Liver (tissue), 9 donors: ENCODE data around the gene CNPY4. TPM values are rescaled to one million over a fixed set of nuclear protein-coding genes. Genes with fewer than 3 reads are reported as not detected.
A peak's percentile ranks its signal among the peaks of the same experiment; 100 is the strongest.

Experiments used
- DNase-seq: peaks from one replicate; pipeline ENCODE4 v3.0.0-alpha.2; 2017; ENCODE audit warnings: low spot score
- H3K27ac ChIP-seq, 2 donors: one replicate each; pipeline ENCODE4 v1.7.0; 2013; ENCODE audit warnings: inconsistent platforms in 2 of 2, low read length in 2 of 2, control low read depth in 1 of 2, low read depth in 1 of 2, mild to moderate bottlenecking in 1 of 2
- H3K27me3 ChIP-seq, 4 donors: one replicate each; pipeline versions ENCODE4 v1.6.1 to v1.7.0; 2013; ENCODE audit warnings: low read length in 3 of 4, inconsistent platforms in 1 of 4, mild to moderate bottlenecking in 1 of 4, moderate library complexity in 1 of 4; ENCODE audit not compliant: control insufficient read depth in 4 of 4, insufficient read depth in 4 of 4
- H3K36me3 ChIP-seq, 4 donors: one replicate each; pipeline versions ENCODE4 v1.6.1 to v1.7.0; 2013; ENCODE audit warnings: low read length in 3 of 4, mild to moderate bottlenecking in 3 of 4, low read depth in 1 of 4, moderate library complexity in 1 of 4; ENCODE audit not compliant: control insufficient read depth in 4 of 4, insufficient read depth in 3 of 4
- H3K4me1 ChIP-seq, 4 donors: one replicate each; pipeline versions ENCODE4 v1.6.1 to v1.7.0; 2013; ENCODE audit warnings: low read length in 3 of 4, mild to moderate bottlenecking in 3 of 4, moderate library complexity in 1 of 4; ENCODE audit not compliant: control insufficient read depth in 4 of 4, insufficient read depth in 4 of 4
- H3K4me3 ChIP-seq, 3 donors: one replicate each; pipeline versions ENCODE4 v1.6.1 to v1.7.0; 2013; ENCODE audit warnings: low read length in 3 of 3, control low read depth in 1 of 3, low read depth in 1 of 3, mild to moderate bottlenecking in 1 of 3
- H3K9ac ChIP-seq, 2 donors: one replicate each; pipeline ENCODE4 v1.7.0; 2013; ENCODE audit warnings: low read length in 2 of 2, mild to moderate bottlenecking in 2 of 2, moderate library complexity in 2 of 2, control low read depth in 1 of 2, low read depth in 1 of 2
- H3K9me3 ChIP-seq, 4 donors: one replicate each; pipeline versions ENCODE4 v1.6.1 to v1.7.0; 2013; ENCODE audit warnings: low read length in 3 of 4; ENCODE audit not compliant: control insufficient read depth in 4 of 4
- EGR1 ChIP-seq, 2 donors: IDR thresholded peaks; 2 replicates each; pipeline ENCODE4 v1.6.1; 2016 to 2018; ENCODE audit warnings: antibody characterized with exemption in 2 of 2, low read depth in 2 of 2
- FOXA1 ChIP-seq: IDR thresholded peaks from 2 replicates; pipeline ENCODE4 v1.6.1; 2016; ENCODE audit warnings: antibody characterized with exemption
- FOXA2 ChIP-seq: IDR thresholded peaks from 2 replicates; pipeline ENCODE4 v1.6.1; 2016; ENCODE audit warnings: antibody characterized with exemption
- HNF4G ChIP-seq: IDR thresholded peaks from 2 replicates; pipeline ENCODE4 v1.6.1; 2016; ENCODE audit warnings: antibody characterized with exemption
- JUND ChIP-seq, 2 donors: IDR thresholded peaks; 2 replicates each; pipeline ENCODE4 v1.6.1; 2016; ENCODE audit warnings: antibody characterized with exemption in 2 of 2
- NR2F2 ChIP-seq: IDR thresholded peaks from 2 replicates; pipeline ENCODE4 v1.6.1; 2016; ENCODE audit warnings: antibody characterized with exemption
- RAD21 ChIP-seq, 2 donors: IDR thresholded peaks; 2 replicates each; pipeline ENCODE4 v1.6.1; 2016; ENCODE audit warnings: antibody characterized with exemption in 2 of 2, mild to moderate bottlenecking in 2 of 2
- RXRA ChIP-seq, 2 donors: IDR thresholded peaks; 2 replicates each; pipeline ENCODE4 v1.6.1; 2017 to 2018; ENCODE audit warnings: antibody characterized with exemption in 2 of 2, mild to moderate bottlenecking in 1 of 2
- SP1 ChIP-seq: IDR thresholded peaks from 2 replicates; pipeline ENCODE4 v1.6.1; 2018; ENCODE audit warnings: antibody characterized with exemption, mild to moderate bottlenecking
- TAF1 ChIP-seq: conservative IDR thresholded peaks from 2 replicates; pipeline ENCODE4 v1.6.1; 2016; ENCODE audit warnings: antibody characterized with exemption, mild to moderate bottlenecking
- YY1 ChIP-seq: IDR thresholded peaks from 2 replicates; pipeline ENCODE4 v1.6.1; 2016; ENCODE audit warnings: antibody characterized with exemption, mild to moderate bottlenecking
- WGBS: extraction: QIAGEN DNeasy Blood & Tissue Kit; methylation state at CpG from one replicate; pipeline ENCODE4 v1.1.7; 2013; 5-methylcytosine and 5-hydroxymethylcytosine counted together
- polyA plus RNA-seq, 2 donors: library from polyadenylated mRNA; stranded (reverse) in 1 of 2; unstranded in 1 of 2; fragments of 200-250 nt in 1 of 2; fragments of >200 nt in 1 of 2; fragmentation: Nextera tagmentation in 1 of 2; extraction: Ambion mirVana in 1 of 2; gene quantifications; one replicate each; pipeline versions ENCODE4 v1.2.1 to v1.2.3, GENCODE V29; 2013 to 2015
- total RNA-seq, 2 donors: library from RNA; depleted of rRNA; stranded (reverse); fragments of >200 nt; gene quantifications; one replicate each; pipeline ENCODE4 v1.2.3, GENCODE V29; 2014
- TF ChIP-seq, protein P1 (sequence below): fragments of 150-350 bp; IDR thresholded peaks from 2 replicates; pipeline ENCODE4 v1.5.1; 2017; ENCODE audit warnings: improper control_type of control experiment, low read depth, low read length; ENCODE audit not compliant: missing input control
- TF ChIP-seq, protein P2 (sequence below): IDR thresholded peaks from 2 replicates; pipeline ENCODE4 v1.6.1; 2016; ENCODE audit warnings: antibody characterized with exemption
- TF ChIP-seq, protein P3 (sequence below): IDR thresholded peaks from 2 replicates; pipeline ENCODE4 v1.6.1; 2016; ENCODE audit warnings: antibody characterized with exemption, mild to moderate bottlenecking
- TF ChIP-seq, protein P4 (sequence below): IDR thresholded peaks from 2 replicates; pipeline ENCODE4 v1.6.1; 2016; ENCODE audit warnings: antibody characterized with exemption
- donor health status: healthy.
- donor health status: healthy.
- donor health status: healthy.
- donor health status: healthy.
- donor health status: healthy.

The CNPY4 gene
- total and polyA plus RNA-seq, 4 donors: 1.9 to 11.9 (median 3.8) TPM

DNA sequence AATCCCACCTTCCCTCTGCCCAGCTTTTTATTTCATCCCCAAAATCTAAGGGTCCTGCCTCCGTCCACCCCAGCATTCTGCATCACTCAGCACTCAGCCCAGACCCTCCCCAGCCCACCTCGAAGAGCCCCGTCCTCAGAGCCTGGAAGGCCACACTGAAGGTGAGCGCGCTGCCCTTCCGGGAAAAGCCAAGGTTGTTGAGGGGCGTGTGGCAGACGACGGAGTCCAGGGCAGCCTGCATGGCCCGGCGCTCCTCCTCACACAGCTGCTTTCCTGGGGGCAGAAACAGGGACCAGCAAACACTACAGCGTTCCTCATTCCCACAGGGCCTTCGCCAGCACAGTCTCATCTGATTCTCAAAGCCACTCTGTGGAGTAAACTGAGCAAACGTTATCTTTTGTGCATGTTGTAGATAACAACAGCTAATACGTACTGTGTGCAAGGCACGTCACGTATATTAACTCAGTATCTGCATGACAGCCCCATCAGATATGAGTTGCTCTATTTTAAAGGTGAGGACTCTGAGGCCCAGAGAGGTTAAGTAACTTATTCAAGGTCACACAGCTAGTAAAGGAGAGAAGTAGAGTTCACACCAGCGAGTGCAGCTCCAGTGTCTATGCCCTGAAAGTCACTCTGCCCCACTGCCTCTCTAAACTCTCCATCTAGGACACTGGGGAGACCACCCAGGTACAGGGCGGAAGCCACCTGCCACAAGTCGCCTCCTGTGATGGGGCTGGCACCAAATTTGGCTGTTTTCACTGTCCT lies 36.3 kb downstream of the CNPY4 start:
- WGBS: 86% methylated on average over 20 of the region's 20 CpGs
- Histone ChIP-seq H3K27ac (no peak overlapping the region), H3K9ac (no peak overlapping the region), H3K4me1 (peaks cover 3 to 17% (median 10%) of the 10 kb centered on the region in 4 donors), H3K36me3 (peaks cover 2 to 30% (median 11%) of the 10 kb centered on the region in 4 donors), H3K27me3 (no peaks in the 10 kb centered on the region), H3K4me3 (no peak overlapping the region), H3K9me3 (no peaks in the 10 kb centered on the region)
- no peak for DNase-seq
- TF ChIP-seq, protein P1, sequence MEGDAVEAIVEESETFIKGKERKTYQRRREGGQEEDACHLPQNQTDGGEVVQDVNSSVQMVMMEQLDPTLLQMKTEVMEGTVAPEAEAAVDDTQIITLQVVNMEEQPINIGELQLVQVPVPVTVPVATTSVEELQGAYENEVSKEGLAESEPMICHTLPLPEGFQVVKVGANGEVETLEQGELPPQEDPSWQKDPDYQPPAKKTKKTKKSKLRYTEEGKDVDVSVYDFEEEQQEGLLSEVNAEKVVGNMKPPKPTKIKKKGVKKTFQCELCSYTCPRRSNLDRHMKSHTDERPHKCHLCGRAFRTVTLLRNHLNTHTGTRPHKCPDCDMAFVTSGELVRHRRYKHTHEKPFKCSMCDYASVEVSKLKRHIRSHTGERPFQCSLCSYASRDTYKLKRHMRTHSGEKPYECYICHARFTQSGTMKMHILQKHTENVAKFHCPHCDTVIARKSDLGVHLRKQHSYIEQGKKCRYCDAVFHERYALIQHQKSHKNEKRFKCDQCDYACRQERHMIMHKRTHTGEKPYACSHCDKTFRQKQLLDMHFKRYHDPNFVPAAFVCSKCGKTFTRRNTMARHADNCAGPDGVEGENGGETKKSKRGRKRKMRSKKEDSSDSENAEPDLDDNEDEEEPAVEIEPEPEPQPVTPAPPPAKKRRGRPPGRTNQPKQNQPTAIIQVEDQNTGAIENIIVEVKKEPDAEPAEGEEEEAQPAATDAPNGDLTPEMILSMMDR: no peak
- TF ChIP-seq HNF4G: no peak
- TF ChIP-seq, protein P2, sequence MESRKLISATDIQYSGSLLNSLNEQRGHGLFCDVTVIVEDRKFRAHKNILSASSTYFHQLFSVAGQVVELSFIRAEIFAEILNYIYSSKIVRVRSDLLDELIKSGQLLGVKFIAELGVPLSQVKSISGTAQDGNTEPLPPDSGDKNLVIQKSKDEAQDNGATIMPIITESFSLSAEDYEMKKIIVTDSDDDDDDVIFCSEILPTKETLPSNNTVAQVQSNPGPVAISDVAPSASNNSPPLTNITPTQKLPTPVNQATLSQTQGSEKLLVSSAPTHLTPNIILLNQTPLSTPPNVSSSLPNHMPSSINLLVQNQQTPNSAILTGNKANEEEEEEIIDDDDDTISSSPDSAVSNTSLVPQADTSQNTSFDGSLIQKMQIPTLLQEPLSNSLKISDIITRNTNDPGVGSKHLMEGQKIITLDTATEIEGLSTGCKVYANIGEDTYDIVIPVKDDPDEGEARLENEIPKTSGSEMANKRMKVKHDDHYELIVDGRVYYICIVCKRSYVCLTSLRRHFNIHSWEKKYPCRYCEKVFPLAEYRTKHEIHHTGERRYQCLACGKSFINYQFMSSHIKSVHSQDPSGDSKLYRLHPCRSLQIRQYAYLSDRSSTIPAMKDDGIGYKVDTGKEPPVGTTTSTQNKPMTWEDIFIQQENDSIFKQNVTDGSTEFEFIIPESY: no peak
- TF ChIP-seq YY1: no peak
- no peak for TF ChIP-seq TAF1
- TF ChIP-seq RXRA (IDR thresholded peaks at IDR 0.05): no peak
- TF ChIP-seq FOXA1: no peak
- TF ChIP-seq, protein P3, sequence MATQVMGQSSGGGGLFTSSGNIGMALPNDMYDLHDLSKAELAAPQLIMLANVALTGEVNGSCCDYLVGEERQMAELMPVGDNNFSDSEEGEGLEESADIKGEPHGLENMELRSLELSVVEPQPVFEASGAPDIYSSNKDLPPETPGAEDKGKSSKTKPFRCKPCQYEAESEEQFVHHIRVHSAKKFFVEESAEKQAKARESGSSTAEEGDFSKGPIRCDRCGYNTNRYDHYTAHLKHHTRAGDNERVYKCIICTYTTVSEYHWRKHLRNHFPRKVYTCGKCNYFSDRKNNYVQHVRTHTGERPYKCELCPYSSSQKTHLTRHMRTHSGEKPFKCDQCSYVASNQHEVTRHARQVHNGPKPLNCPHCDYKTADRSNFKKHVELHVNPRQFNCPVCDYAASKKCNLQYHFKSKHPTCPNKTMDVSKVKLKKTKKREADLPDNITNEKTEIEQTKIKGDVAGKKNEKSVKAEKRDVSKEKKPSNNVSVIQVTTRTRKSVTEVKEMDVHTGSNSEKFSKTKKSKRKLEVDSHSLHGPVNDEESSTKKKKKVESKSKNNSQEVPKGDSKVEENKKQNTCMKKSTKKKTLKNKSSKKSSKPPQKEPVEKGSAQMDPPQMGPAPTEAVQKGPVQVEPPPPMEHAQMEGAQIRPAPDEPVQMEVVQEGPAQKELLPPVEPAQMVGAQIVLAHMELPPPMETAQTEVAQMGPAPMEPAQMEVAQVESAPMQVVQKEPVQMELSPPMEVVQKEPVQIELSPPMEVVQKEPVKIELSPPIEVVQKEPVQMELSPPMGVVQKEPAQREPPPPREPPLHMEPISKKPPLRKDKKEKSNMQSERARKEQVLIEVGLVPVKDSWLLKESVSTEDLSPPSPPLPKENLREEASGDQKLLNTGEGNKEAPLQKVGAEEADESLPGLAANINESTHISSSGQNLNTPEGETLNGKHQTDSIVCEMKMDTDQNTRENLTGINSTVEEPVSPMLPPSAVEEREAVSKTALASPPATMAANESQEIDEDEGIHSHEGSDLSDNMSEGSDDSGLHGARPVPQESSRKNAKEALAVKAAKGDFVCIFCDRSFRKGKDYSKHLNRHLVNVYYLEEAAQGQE: no peak
- no peak for TF ChIP-seq SP1
- TF ChIP-seq FOXA2: no peak
- no peak for TF ChIP-seq EGR1 (IDR thresholded peaks at IDR 0.05; ENCODE audit: low read depth in 2 of 2)
- no peak for TF ChIP-seq JUND (IDR thresholded peaks at IDR 0.05)

DNA sequence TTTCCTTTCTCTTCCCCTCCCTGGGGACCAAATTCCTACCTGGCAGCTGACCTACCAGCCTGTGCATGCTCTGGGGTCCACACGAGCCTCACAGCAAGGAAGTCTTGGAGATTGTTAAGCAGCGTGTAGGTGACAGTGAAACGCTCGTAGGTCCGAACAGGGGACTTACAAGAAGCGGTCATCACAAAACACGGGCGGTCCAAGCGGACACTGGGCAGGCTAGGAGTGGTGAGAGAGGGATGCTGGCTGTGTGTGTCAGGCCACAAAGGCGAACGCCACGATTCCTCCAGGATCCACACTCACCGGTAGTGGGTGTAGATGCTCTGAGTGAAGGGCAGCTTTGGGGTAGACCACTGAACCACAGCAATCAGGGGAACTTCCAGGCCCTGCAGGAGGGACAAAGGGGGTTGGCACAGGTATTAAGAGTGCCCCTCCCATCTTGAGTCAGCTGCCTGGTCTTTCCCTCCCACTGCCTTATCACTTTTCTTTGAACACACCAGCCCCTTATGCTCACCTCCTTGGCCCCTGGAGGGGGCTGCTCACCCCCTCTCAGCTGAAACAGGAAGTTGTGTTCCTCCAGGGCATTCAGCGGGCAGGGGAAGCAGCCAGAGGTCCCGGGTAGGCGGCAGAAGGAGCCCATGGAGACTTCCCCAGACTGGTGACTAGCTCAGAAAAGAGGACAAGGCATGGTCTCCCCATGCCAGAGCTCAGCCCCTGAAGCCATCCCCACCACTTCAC lies 37.1 kb downstream of the CNPY4 start:
- H3K36me3 ChIP-seq: peaks cover 2 to 30% (median 11%) of the 10 kb centered on the region in 4 donors
- WGBS: 90% methylated on average over 16 of the region's 16 CpGs
- peak overlapping the region; percentile 79 to 92 for H3K27ac ChIP-seq
- H3K4me3 ChIP-seq: no peak overlapping the region
- peaks cover 3 to 17% (median 10%) of the 10 kb centered on the region in 4 donors for H3K4me1 ChIP-seq
- no peaks in the 10 kb centered on the region for H3K9me3 ChIP-seq
- peak overlapping the region in 1 of 2 donors; percentile 35 for H3K9ac ChIP-seq
- DNase-seq: no peak
- no peaks in the 10 kb centered on the region for H3K27me3 ChIP-seq
- TF ChIP-seq FOXA2: no peak
- TF ChIP-seq SP1: no peak
- TF ChIP-seq, protein P4, sequence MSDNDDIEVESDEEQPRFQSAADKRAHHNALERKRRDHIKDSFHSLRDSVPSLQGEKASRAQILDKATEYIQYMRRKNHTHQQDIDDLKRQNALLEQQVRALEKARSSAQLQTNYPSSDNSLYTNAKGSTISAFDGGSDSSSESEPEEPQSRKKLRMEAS: no peak
- TF ChIP-seq EGR1 (IDR thresholded peaks at IDR 0.05; ENCODE audit: low read depth in 2 of 2): no peak
- TF ChIP-seq JUND (IDR thresholded peaks at IDR 0.05): no peak
- TF ChIP-seq, protein P1: no peak
- TF ChIP-seq, protein P3: no peak
- TF ChIP-seq NR2F2: no peak
- no peak for TF ChIP-seq YY1
- TF ChIP-seq RAD21 (IDR thresholded peaks at IDR 0.05): no peak
